GM10266 (cell line): Measurements from ENCODE around the gene BHLHA15.

Experiments used
- DNase-seq: peaks from one replicate; pipeline ENCODE4 v3.0.0; 2012; ENCODE audit errors: extremely low spot score
- CTCF ChIP-seq: IDR thresholded peaks from 2 replicates; pipeline ENCODE4 v1.5.1; 2012; ENCODE audit warnings: mild to moderate bottlenecking, low read depth; ENCODE audit not compliant: control insufficient read depth, insufficient read depth; ENCODE audit errors: missing control alignments

BHLHA15 gene

GRCh38 chr7:98210513-98211220 is 572 bp upstream of the BHLHA15 start:
- DNase-seq, result peak; percentile 21

GRCh38 chr7:98211676-98212531 is 665 bp downstream of the BHLHA15 start:
- TF ChIP-seq CTCF, result no peak
- peak; percentile 40 for DNase-seq

More at GRCh38 chr7:98210513-98211220, 572 bp upstream of the BHLHA15 start:
- TF ChIP-seq CTCF, result no peak

- no peak for TF ChIP-seq CTCF
- DNase-seq, result no peak
Measured at GRCh38 chr7:98212532-98213041, 1.3 kb downstream of the BHLHA15 start.

GRCh38 chr7:98213296-98213887 is 2.2 kb downstream of the BHLHA15 start:
- no peak for TF ChIP-seq CTCF
- peak; percentile 46 for DNase-seq

- TF ChIP-seq CTCF, result no peak
- peak; percentile 52 for DNase-seq
Measured at GRCh38 chr7:98213888-98214810, 2.9 kb downstream of the BHLHA15 start.

GRCh38 chr7:98214811-98215321 is 3.6 kb downstream of the BHLHA15 start:
- DNase-seq, result peak; percentile 23
- no peak for TF ChIP-seq CTCF
